Upper lobe of left lung (tissue), 4 donors: ENCODE measurements around the gene ARRDC3.

ENCODE experiments used
- POLR2A ChIP-seq, 4 donors: fragments of 450-650 bp; IDR thresholded peaks; one replicate each; pipeline ENCODE4 v1.5.1; 2016 to 2017; ENCODE audit warnings: antibody characterized with exemption in 4 of 4, mild to moderate bottlenecking in 2 of 4
- TF ChIP-seq, protein P1 (sequence below), 6 experiments: fragments of 450-650 bp in 4 of 6; fragments of 200-600 bp in 2 of 6; sonication (generic) in 2 of 6; IDR thresholded peaks; one replicate each; pipeline ENCODE4 v1.5.1; 2016 to 2019; ENCODE audit warnings: antibody characterized with exemption in 6 of 6

DNA sequence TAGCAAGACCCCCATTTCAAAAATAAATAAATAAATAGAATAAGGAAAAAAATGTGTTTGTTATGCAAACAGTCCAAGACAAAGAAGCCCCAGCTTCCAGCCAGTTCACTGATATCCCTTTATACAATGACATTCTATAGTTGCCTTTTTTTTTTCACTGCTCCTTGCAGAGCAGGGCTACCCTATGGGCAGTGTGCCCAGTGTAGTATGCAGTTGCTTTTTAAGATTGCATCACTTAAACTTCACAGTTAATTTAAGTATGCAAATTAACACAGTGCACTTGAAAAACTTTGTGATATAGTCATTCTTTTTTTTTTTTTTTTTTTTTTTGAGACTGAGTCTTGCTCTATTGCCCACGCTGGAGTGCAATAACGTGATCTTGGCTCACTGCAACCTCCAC lies 40.8 kb upstream of the ARRDC3 start:
- TF ChIP-seq, protein P1, sequence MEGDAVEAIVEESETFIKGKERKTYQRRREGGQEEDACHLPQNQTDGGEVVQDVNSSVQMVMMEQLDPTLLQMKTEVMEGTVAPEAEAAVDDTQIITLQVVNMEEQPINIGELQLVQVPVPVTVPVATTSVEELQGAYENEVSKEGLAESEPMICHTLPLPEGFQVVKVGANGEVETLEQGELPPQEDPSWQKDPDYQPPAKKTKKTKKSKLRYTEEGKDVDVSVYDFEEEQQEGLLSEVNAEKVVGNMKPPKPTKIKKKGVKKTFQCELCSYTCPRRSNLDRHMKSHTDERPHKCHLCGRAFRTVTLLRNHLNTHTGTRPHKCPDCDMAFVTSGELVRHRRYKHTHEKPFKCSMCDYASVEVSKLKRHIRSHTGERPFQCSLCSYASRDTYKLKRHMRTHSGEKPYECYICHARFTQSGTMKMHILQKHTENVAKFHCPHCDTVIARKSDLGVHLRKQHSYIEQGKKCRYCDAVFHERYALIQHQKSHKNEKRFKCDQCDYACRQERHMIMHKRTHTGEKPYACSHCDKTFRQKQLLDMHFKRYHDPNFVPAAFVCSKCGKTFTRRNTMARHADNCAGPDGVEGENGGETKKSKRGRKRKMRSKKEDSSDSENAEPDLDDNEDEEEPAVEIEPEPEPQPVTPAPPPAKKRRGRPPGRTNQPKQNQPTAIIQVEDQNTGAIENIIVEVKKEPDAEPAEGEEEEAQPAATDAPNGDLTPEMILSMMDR (IDR thresholded peaks at IDR 0.05), result no peak
- TF ChIP-seq POLR2A (IDR thresholded peaks at IDR 0.05), result no peak
